Activated naive CD4-positive, alpha-beta T cell treated with Interleukin-2 at 50 U/mL for 16 hours (primary cell): ENCODE measurements around the gene FAM219A.
"Not testable (repeated sequence)": the region's sequence is repeated elsewhere in the genome, so short reads cannot be mapped to it uniquely, and the experiment has no call there.

Experiments used
- DNase-seq: peaks from one replicate; pipeline ENCODE4 v3.0.0-alpha.2; 2020

The FAM219A gene

DNA sequence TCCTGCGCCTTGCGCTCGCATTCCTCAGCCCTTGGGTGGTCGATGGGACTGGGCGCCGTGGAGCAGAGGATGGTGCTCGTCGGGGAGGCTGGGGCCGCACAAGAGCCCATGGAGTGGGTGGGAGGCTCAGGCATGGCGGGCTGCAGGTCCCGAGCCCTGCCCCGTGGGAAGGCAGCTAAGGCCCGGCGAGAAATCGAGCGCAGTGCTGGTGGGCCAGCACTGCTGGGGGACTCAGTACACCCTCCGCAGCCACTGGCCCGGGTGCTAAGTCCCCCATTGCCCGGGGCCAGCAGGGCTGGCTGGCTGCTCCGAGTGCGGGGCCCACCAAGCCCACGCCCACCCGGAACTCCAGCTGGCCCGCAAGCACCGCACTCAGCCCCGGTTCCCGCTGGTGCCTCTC, 24.4 kb upstream of the FAM219A start:
- not testable (repeated sequence) for DNase-seq

DNA sequence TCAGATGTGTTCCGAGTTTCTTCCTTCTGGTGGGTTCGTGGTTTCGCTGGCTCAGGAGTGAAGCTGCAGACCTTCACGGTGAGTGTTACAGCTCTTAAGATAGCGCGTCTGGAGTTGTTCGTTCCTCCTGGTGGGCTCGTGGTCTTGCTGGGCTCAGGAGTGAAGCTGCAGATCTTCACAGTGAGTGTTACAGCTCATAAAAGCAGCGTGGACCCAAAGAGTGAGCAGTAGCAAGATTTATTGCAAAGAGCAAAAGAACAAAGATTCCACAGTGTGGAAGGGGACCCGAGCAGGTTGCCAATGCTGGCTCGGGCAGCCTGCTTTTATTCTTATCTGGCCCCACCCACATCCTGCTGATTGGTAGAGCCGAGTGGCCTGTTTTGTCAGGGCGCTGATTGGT, 23.2 kb upstream of the FAM219A start:
- not testable (repeated sequence) for DNase-seq

DNA sequence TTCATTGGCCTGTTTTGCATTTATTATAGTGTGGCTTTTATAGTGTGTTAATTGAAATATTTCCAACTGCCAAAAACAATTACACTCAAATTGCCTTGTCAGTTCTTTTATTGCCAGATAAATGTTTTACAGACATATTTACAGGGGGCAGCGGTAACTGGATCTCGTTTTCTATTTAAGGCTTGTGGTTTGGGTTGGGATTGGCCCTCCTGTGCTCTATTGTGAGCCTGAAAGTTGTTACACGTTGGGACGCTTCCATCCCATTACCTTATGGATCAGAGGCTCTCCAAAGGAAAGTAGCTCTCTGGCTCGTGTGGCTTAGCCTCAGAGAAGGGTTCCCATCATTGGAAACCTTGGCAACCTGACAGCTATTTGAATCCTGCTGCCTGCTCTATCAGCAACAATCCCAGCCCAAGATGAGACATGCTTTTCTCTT, 21.1 kb upstream of the FAM219A start:
- no peak for DNase-seq

DNA sequence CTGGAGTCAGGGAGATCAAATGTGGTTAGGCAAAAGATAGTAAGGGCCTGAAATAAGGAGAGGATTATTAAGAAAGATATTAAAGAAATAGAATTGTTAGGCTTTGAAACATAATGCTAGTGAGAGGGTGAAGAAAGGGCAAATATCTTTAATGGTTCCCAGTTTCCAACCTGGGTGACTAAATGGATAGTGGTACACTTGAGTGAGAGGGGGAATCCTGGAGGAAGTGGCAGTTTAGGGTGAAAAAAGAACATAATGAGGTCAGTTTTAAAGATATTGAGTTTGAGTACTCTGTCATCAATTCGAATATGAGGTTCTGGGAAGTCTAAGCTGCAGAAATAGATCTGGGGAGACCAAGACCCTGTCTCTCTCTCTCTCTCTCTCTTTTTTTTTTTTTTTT, 19.2 kb upstream of the FAM219A start:
- DNase-seq = no peak

DNA sequence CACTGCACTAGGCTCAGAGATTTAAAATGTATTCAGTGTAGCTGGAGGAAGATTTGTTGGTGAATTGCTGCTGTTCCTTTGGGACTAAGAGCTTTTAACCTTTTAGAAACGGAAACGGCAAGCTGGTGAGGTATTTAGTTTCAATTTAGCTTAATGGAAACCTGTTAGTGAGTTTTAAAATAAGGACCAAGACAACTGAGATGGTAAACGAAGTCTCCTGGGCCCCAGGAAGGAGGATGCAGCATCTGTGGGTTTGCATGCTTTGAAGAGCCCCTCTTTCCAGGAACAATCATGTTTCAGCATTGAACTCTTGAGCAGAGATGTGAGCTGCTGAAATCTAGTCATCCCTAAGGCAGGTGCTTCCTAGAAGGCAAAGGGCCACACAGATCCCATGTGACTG, 16.7 kb upstream of the FAM219A start:
- no peak for DNase-seq

DNA sequence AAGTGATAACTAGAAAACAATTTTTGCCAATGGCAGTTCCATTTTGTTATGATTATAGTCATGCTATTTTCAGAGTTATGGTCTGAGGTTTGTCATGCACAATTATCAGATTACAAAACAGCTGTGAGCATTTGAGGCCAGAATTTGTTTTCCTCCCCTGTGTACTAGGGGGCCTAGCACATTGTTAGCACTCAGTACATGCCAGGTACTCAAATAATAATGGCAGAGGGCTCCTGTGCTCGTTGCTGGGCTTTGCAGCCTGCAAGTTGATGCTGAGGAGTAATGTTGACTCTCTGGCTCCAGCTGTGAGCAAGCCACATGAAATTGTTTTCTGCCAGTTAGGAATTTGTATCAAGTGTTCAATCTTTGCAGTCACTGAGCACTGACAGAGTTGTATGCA, 7.1 kb upstream of the FAM219A start:
- DNase-seq = no peak

DNA sequence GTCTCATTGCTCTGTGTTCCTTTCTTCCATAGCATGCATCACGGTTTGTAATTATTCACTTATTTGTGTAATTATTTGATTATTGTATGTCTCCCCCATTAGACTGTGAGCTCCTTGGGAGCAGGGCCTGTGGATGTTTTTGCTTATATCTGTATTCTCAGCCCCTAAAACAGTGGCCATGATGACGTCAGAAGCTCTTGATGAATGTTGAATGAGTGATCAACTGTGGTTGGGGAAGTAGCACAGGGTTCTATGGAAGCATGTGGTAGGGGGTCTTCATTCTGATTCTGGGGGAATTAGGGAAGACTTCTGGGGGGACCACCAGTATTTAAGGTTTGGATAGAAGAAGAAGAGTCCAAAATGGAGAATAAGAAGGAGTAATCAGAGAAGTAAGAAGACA, 6.2 kb upstream of the FAM219A start:
- no peak for DNase-seq

DNA sequence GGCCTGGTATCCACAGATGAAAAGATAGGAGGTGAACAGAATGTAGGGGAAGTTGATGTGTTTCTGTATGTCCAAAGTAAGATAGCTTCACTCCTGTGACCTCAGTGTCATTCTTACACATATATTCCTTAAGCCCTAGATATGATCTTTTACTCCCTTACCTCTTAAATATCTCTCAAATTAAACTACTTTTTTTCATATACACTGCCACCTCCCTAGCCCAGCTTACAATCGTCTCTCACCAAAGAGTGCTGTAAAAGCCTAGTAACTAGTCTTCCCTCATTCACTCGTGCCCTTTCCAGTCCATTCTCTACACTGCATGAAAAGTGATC, 5.5 kb upstream of the FAM219A start:
- no peak for DNase-seq

DNA sequence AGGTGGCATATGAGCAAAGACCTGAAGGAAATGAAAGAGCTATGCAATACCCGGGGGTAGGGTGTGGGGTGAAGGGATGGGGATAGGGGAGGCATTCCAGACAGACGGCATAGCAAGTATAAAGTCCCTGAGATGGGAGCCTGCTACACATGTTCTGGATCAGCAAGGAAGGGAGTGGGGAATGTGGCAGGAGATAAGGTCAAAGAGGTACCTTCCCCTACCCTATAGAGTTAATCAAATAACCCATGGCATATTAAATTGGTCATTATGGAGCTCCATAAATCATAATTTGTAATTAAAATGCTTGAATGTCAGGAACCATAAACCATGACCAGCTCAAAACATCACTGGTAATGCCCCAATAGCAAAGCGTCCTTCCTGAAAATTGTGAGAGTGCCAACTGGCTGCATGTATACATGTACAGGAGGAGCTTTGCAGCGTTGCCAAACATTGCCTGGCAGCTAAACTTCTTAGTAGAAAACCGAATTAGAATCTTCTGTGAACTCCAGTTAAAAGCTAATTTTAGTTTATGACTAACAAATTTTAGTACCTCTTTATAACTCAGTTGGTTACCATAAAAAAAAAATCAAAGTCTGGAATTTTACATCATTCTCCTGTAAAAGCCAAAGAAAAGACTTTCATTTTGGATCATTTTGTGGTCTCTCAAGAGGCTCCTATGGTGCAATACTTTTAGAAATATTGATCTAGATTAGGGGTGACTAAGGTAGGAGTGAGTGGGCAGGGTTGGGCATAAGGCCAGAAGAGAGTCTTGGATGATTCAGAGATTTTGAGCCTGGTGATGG, 4.9 kb upstream of the FAM219A start:
- peak; percentile 57 for DNase-seq

DNA sequence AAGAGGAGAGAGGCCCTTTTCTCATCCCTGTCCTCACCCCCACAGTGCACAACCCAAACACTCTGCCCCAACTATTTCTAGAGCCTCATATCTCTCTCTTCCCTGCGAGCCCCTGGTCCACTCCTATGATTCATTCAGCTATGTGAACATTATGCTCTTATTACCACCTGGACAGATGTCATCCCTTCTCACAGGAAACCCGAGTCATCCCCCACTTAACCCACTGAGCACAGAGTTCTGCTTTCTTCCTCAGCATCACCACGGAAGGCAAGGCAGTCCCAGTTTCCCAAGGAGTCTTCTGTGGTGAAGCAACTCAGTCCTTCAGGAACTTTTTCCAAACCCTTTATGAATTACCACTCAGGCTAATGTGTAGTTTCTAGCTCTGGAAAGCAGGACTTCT, 1.6 kb upstream of the FAM219A start:
- no peak for DNase-seq

DNA sequence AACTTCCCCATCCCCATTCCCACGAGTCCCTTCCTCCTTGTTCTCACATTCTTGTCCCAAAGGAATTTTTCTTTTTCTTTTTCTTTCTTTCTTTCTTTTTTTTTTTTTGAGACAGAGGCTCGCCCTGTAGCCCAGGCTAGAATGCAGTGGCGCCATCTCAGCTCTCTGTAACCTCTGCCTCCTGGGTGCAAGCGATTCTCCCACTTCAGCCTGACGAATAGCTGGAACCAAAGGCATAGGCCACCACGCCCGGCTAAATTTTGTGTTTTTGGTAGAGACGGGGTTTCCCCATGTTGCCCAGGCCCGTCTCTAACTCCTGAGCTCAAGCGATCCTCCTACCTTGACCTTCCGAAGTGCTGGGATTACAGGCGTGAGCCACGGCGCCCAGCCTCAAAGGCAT, 986 bp upstream of the FAM219A start:
- no peak for DNase-seq

DNA sequence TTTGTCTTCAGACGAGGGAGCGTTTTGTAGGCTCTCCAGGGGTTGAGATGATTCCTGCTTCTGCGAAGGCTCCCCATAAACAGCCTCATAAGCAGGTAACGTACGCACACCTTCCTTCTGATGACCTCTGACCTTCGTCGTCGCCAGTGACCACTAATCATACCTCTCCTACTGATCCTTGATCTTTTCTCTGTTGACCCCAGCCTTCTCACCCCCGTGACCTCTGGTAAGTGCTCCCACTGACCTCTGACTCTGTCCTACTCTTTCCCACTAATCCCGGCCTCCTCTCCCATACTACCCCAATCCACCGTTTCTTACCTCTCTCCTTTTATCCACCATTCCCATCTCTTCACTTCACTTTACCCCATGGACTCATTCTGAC, 580 bp upstream of the FAM219A start:
- DNase-seq = no peak

DNA sequence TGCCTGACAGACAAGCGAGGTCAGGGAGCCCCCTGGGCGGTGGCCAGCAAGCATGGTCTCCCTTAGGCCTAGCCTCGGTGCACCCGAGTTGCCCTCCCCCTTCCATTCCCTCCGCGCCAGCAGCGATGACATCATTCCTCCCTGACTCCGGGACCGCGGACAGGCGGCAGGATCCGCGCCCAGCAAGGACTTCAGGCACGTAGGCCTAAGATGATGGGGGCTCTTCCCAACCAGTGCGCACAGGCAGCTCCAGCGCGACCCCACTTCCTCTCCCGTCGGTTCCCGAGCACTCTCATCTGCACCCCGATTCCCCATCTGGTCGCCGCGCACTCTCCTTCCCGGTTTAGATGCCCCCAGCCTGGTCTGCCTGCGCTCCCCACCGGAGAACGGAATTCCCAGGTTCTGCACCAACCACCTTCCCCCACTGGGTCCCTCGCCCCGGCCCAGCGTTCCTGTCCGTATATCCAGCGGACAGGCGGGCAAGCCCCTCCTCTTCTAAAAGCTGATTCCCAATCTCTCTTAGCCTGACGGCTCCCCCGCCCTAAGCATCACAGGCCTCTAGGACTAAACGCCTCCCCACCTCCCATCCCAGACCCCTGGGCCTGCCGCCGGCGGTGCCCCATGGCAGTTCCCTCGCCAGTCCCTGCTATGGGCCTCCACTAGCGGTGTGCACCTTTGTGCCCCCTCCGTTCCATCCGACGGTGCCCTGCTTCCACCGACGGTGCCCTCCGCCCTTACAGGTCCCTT, 931 bp downstream of the FAM219A start:
- peak; percentile 28 for DNase-seq

DNA sequence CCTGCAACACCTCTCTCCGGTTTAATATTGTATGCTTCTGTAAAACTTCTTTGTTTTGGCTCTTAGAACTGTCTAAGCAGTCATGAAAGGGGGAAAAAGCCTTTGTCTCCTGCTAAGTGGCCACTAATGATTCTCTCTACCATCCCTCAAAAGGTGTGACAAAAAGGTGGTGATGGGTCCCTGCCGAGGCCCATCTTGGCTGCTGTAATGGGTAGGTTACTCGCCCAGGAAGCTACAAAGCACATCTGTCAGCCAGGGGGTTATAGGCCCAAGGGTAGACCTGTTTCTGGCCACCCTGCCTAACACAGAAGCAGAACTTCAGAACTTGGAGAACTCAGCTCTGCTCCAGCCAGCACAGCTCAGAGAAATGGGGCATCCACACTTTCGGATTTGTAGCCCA, 1.6 kb downstream of the FAM219A start:
- no peak for DNase-seq

DNA sequence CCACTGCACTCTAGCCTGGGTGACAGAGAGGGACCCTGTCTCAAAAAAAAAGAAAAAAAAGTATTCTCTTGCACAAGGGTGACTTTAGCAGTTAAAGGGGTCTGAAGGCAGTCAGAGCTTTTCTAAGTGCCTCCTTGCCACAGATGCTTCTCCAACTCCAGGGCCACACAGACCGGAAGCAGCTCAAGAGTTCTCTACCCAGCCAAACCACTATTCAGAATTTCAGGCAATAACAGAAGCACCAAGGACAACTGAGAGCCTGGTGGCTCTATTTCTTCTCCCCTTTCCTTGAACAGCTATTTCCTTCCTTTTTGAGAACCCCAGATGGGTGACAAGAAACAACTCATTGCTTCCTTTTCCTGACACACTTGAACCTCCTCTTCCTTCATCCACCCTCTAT, 2.2 kb downstream of the FAM219A start:
- DNase-seq = no peak

DNA sequence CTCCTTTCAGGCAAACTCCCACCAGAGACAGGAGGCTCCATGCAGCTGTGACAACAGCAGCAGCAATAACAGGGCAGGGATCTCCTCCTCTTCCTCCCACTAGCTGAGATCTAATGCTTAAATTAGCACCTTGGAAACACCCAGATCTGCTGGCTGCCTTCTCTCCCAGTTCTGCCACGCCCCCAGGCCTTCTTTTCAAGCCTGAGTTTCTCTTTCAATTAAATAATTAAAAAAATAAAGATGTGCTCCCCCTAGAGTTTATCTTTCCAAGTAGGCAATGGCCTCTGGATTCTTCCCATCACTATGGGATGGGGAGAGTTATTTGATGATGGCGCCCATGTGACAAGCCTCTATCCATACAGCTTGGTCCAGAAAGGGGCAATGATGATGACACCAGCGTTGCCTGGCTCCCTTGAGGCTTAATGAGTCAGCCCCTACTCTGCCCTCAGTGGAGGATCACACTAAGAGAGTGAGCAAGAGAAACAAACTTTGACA, 3.8 kb downstream of the FAM219A start:
- DNase-seq = peak; percentile 10

DNA sequence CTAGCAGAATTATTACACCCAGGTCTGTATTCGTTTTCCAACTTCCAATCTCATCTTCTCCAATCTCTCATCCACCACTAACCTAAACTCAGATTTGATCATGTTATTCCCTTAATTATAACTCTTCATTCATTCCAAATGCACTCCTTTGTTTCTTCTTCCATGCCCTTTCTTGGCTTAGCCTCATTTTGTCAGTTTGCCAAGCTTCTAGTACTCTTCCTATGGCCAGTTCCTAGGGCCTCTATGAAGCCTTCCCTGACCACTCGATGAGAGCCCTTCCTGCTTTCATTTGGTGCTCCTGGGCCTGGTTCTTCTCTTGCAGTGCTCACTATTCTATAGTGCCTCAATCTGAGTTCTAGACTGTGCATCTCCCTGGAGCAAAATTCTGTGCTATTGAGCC, 5.8 kb downstream of the FAM219A start:
- DNase-seq = no peak

DNA sequence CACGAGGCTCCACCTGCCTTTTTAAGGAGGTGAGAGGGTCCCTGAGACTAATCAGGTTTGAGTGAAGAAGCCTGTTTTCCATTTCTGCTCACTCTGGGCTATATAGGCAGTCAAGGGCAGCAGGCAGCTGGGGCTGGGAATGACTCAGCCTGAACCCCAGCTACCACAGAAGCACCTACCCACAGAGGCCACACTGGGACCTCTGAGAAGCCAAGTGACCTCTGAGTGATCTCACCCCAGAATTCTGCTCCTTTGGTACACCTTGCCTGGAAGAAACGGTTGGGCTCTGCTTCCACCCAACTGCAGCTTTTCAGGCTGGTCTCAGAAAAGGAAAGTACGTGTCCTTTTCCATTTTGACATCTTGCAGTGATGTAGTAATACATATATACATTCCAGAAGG, 6.8 kb downstream of the FAM219A start:
- no peak for DNase-seq

DNA sequence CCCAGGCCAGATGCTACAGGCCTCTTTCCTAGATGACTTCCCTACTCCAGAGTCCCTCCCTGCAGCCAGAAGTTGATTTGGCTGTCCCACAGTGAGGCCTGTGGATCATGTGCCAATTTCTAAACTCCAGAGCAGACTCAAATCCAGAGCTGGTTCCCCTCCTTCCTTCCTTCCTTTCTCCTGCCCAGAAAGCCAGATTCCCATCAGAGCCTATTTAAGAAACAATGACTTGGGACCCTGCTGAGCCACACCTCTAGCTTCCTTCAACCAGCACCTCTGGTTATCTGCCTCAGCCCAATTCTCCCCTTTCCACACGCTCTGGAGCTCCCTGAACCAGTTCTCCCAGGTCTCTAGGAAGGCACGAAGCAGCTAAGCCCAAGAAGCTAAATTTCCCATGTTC, 7.2 kb downstream of the FAM219A start:
- no peak for DNase-seq

DNA sequence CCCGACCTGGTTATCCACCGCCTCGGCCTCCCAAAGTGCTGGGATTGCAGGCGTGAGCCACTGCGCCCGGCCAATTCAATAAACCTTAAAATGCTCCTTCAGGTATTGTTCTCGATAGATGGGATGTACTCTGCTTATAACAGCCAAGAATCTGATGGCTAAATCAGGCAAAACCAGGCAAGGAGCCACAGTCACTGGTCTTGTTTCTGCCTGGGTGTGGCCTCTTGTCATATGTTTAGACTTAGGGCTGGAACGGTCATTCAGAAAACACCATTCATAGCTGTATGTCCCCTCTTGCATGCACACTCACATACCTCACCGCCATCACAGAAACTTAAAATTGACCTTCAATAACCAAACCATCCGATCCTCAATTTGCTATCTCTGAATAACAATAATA, 7.7 kb downstream of the FAM219A start:
- DNase-seq = no peak

DNA sequence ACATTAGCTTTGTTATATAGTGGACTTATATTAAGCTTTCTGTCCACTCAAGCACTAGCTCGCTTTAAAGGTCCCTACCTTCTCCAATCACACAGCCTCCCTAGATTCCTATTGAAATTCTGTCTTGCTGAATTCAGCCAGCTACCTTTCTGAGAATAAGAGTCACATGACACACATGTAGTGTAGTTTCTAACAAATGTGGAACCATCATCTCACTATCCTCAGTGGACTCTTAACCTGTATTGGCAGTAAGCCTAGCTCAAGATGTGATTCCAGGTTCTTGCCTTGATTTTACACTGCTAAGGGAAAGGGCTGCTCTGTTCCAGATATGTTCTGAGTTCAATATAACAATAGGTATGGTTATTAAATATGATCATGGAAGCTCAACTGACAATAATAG, 11.4 kb downstream of the FAM219A start:
- no peak for DNase-seq

DNA sequence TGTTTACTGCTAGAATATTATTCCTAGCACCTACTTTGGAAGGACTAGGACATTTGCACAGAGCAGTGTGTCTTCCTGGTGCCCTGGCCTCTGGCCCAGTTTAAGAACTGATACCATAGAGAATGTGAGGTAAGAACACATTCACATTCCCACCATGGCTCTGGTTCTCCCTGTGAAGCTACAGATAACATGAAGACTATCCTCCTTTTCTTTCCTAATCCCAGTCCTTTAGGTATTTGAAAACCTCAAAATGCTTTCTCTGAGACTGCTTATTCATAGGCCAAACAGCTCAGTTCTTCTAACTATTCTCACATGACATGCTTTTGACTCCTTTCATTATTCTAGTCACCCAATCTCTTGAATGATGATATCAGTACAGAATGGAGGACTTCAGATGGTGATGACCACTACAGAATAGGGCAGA, 11.9 kb downstream of the FAM219A start:
- no peak for DNase-seq

DNA sequence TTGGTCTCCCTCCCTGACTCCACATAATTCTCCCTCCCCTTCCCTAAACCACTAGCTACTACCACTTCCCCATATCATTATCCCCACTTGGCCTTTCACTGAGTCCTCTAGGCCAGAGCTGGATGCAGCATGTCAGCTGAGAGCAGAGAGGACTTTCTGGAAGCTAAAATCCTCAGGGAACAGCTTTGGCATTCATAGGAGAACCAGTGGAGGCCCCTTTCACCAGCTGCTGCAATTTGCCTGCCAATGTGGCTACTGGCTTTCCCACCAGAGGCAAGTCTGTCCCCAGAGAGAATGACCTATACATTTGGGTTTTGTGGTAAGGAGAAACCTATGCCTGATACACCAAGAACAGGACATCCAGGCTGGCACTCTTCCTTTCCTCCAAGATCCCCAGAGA, 14.4 kb downstream of the FAM219A start:
- DNase-seq = no peak

DNA sequence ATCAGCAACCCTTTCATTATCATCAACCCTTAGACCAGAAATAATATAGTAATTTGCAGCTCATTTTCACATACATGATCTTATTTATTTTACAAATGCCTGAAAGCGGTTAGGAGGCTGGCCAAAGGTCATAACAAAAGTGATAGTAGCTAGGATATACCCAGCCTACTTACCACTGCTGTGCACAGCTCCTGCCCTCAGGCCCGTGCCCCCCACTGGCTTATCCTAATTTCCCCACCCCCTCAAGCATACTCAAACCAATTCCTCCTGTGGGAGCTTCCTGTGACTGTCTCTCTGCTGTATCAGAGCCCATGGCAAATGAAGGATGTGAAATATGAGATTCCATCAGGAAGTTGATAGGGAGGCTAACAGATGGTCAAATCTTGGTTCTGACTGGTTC, 14.8 kb downstream of the FAM219A start:
- DNase-seq = no peak

DNA sequence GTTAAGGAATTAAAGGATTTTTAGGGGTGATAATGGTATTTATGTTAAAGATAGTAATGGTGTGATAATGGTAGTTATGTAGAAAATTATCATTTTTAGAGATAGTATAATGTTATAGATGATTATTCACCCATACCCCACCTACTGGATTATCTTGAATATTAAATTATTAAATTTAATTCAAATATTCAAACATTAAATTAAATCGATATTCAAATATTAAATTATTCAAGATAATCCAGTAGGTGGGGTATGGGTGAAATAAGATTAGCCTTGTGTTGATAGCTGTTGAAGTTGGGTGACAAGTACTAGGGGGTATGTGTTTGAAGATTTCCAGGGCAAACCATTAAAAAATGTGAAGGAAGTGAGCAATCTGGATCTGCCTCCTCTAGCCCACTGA, 15.6 kb downstream of the FAM219A start:
- no peak for DNase-seq
